ENCODE results near the gene GPANK1.

GRCh38 chr6:31658158-31658688 lies 6.6 kb downstream of the GPANK1 start:
- TF ChIP-seq CTCF (IDR thresholded peaks at IDR 0.05) (no peak), POLR2A (IDR thresholded peaks at IDR 0.05) (no peak)

Measured in prostate gland (tissue), 2 donors.